Cardiac septum (tissue), 1 donor: ENCODE data around the gene LHFPL6. TPM values are rescaled to one million over a fixed set of nuclear protein-coding genes. Genes with fewer than 3 reads are reported as not detected.

Experiments
- DNase-seq: peaks from one replicate; pipeline ENCODE4 v3.0.0-alpha.2; 2020; ENCODE audit warnings: low spot score
- intact Hi-C: fragments of 100-400 bp; cut with DNase I; formaldehyde crosslinking; loops from one replicate; pipeline ENCODE4 v1.14.0; 2022
- total RNA-seq: library from RNA; stranded (reverse); fragmentation: NEBNext Ultra II Directional; extraction: Animal tissue kit (Norgen Biotek cat#: 25700); gene quantifications from one replicate; pipeline ENCODE4 v1.2.1, GENCODE V29; 2021
- donor health status: DM: no; HTN: no; CAD: no.

LHFPL6 gene
- total RNA-seq, 1 donor from 2014 or later = 68.9 TPM

- intact Hi-C loops = loop anchor here (5.0 kb wide), 1 partner anchor 34 kb away; no protein-coding TSS in a partner anchor
- no peak for DNase-seq
Observed at GRCh38 chr13:39496506-39496905, 106.5 kb downstream of the LHFPL6 start.

- intact Hi-C loops = loop anchor here (5.0 kb wide), 1 partner anchor 32 kb away; no protein-coding TSS in a partner anchor
- no peak for DNase-seq
Observed at GRCh38 chr13:39494633-39495032, 108.4 kb downstream of the LHFPL6 start.

DNA sequence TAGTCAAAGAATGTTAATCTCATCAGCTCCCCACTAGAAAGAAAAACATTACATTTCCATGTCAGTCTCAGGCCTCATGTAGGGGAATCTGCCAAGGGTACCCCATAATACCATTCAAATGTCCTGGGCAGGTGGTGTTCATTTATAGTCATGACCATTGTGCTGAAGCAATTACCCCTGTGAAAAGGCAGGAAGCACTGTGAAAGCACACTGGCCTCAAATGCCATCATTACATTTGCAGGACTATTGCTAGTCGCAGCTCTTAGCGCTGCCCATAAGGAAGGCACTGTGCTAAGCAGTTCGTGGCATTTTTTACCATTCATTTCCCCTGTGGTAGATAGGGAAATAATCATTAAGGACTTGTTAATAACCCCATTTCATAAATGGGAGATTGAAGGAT, 109.0 kb downstream of the LHFPL6 start:
- intact Hi-C loops = no loop called here
- no peak for DNase-seq

DNA sequence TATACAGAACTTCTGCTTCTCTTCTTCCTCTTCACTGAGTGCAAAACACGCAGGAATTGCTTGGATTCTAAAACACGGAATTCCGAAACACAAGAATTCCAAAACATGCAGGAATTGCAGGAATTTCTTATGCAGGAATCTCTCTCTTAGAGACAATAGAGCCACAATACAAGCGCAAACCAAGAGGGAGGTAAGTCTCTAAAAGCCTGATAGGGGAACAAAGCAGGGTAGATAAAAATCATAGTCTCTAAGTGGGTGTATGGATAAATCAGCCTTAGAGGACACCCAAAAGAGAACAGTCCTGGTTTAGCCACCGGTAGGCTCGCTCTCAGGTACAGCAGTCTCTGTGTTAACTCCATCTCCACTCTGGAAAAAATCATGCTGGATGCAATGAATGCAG, 112.9 kb downstream of the LHFPL6 start:
- intact Hi-C loops = no loop called here

DNA sequence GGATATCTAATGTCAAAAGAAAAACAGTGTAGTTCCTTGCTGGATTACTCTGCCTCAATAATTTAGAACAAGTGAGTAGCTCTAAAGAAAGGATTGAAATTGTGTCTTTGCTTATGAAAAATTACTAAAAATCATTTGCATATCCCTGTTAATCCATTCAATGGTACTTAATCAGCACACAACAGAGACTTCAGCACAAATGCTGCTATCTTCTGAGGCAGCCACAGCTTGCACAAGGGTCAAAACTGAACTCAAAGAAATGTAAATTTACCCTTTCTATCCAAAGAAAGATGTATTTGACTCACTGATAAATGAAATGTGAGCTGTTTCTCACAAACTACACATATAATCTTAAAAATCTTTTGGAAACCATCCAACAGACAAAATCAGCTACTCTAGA, 116.2 kb downstream of the LHFPL6 start:
- intact Hi-C loops = no loop called here
- DNase-seq = no peak

More for the DNA sequence above, 112.9 kb downstream of the LHFPL6 start:
- no peak for DNase-seq

GRCh38 chr13:39485314-39485700, 117.7 kb downstream of the LHFPL6 start:
- intact Hi-C loops = no loop called here

GRCh38 chr13:39484506-39485313, 118.3 kb downstream of the LHFPL6 start:
- DNase-seq = no peak
- intact Hi-C loops = no loop called here

More at GRCh38 chr13:39485314-39485700, 117.7 kb downstream of the LHFPL6 start:
- DNase-seq = no peak

DNA sequence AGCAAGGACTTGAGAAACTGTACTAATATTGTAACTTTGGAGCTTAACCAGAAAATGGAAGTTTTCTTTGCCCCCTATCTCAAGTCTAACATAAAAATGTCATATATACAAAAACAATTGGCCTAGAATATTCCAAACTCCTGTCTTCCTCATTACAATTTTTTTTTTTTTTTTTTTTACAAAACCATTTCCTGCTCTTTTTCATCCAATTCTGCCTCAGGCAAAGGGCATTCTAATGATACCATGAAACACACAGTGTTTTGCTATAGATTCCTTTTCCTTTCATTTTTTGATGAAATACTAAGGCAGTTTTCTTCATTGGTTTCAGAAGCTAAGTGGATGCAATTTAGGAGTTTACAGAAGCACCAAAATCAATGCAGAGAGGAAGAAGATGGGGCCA, 119.7 kb downstream of the LHFPL6 start:
- intact Hi-C loops = no loop called here

DNA sequence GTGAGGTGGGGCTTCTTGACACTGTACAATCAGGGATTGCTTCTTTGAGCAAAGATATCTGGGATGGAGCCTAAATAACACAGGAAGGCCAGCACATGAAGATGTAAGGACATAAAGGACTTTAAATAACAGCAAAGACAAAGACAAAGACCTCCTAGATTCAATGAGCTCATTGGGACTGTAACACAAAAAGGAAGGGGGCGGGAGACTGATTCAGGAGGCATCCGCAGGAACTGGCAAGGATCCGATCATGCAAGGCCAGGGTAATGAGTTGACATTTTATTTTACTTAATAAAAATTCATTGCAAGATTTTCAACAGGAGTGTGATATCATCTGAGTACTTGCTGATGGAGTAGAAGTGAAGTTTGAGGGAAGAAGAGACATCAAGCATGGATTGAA, 121.5 kb downstream of the LHFPL6 start:
- intact Hi-C loops = no loop called here
- DNase-seq = no peak

More for the DNA sequence above, 119.7 kb downstream of the LHFPL6 start:
- DNase-seq = no peak

GRCh38 chr13:39474600-39474999, 128.4 kb downstream of the LHFPL6 start:
- no peak for DNase-seq

GRCh38 chr13:39469676-39470075, 133.3 kb downstream of the LHFPL6 start:
- intact Hi-C loops = no loop called here
- no peak for DNase-seq

More at GRCh38 chr13:39474600-39474999, 128.4 kb downstream of the LHFPL6 start:
- intact Hi-C loops = no loop called here

GRCh38 chr13:39468306-39468705, 134.7 kb downstream of the LHFPL6 start:
- intact Hi-C loops = no loop called here
- DNase-seq = no peak

- intact Hi-C loops = loop anchor here (5.0 kb wide), 1 partner anchor 34 kb away; no protein-coding TSS in a partner anchor
- DNase-seq = no peak
Observed at GRCh38 chr13:39463611-39464010, 139.4 kb downstream of the LHFPL6 start.

GRCh38 chr13:39462906-39463305, 140.1 kb downstream of the LHFPL6 start:
- intact Hi-C loops = loop anchor here (5.0 kb wide), 1 partner anchor 34 kb away; no protein-coding TSS in a partner anchor

DNA sequence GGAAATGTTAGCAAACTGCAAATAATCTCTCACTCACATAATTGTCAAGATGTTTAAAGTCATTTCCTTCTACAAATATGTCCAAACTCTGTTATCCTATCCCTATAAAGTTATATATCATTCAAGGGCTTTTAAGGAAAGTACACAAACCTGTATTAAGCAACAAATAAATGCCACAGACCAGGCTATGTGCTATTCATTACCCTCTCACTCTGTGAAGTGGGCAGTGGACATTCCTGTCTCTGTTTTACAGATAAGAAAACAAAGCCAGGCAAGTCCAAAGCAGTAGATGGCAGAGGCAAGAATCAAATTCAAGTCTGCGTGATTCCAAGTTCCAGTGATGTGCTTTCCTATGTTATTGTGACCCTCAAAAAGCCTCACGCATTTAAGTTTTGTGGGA, 140.6 kb downstream of the LHFPL6 start:
- no peak for DNase-seq
- intact Hi-C loops = loop anchor here (5.0 kb wide), 1 partner anchor 35 kb away; no protein-coding TSS in a partner anchor

More at GRCh38 chr13:39462906-39463305, 140.1 kb downstream of the LHFPL6 start:
- no peak for DNase-seq

DNA sequence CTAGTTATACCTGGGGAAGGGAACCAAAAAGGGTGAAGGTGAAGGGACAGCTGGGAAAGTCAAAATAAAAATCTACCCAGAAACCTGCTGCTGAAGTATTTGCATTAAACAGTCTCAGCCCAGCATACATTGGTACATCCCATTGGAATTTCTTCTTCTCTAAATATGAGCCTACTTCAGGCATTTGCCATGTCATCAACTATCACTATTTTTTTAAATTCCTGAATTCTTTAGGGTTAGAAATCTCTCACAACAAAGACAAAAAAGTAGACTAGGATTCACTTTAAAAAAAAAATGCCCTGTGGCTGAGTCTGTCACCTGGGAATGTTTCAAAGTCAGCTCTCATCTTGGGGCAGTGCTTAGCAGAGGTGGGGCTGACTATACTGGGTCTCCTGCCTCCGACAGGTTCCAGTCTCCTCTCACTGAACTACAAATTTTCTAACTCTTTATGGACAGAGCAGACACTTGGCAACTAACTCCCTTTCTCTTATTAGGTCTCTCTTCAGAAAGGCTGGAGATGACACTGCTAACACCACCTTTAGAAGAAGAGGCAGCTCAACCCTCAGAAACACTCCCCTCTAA, 141.2 kb downstream of the LHFPL6 start:
- intact Hi-C loops = loop anchor here (5.0 kb wide), 1 partner anchor 36 kb away; no protein-coding TSS in a partner anchor

GRCh38 chr13:39457274-39457673, 145.7 kb downstream of the LHFPL6 start:
- intact Hi-C loops = no loop called here
- DNase-seq = no peak

More for the DNA sequence above, 141.2 kb downstream of the LHFPL6 start:
- DNase-seq = no peak

- DNase-seq = no peak
- intact Hi-C loops = no loop called here
Observed at GRCh38 chr13:39455521-39456175, 147.3 kb downstream of the LHFPL6 start.

- intact Hi-C loops = loop anchor here (2.0 to 5.0 kb wide), 3 partner anchors 36 to 150 kb away; partner anchors contain the start of gene LHFPL6
- DNase-seq = no peak
Observed at GRCh38 chr13:39452834-39453233, 150.2 kb downstream of the LHFPL6 start.

GRCh38 chr13:39452417-39452816, 150.6 kb downstream of the LHFPL6 start:
- intact Hi-C loops = loop anchor here (2.0 to 5.0 kb wide), 3 partner anchors 36 to 150 kb away; partner anchors contain the start of gene LHFPL6
- no peak for DNase-seq
